ENCODE measurements around the gene CALB2. TPM values are rescaled to one million over a fixed set of nuclear protein-coding genes. Genes with fewer than 3 reads are reported as not detected.

CALB2 gene
- total RNA-seq, 1 experiment from 2014 or later, result 0.85 TPM

GRCh38 chr16:71365021-71365420, 6.5 kb downstream of the CALB2 start:
- Histone ChIP-seq H3K23me2 (ENCODE audit: insufficient read length, low read depth, low read length, poor library complexity, severe bottlenecking) (no peaks in the 10 kb centered on the region), H4K91ac (ENCODE audit: insufficient read length, low read depth, low read length) (no peak overlapping the region), H3K4ac (ENCODE audit: low read depth, low read length) (no peak overlapping the region)

More at GRCh38 chr16:71365021-71365420, 6.5 kb downstream of the CALB2 start:
- no peaks in the 10 kb centered on the region for H3K79me2 ChIP-seq (ENCODE audit: insufficient read depth, low read length)
- Mint-ChIP-seq H3K4me3 (no peak overlapping the region), H3K27me3 (ENCODE audit: low read depth) (peaks cover 17% of the 10 kb centered on the region), H3K27ac (no peak overlapping the region), H3K9me3 (no peaks in the 10 kb centered on the region; a peak in 1 of 5 replicates), H3K4me1 (peaks cover 0 to 11% of the 10 kb centered on the region in 2 experiments; a peak in 3 of 4 replicates), H3K36me3 (ENCODE audit: insufficient read depth in 1 of 3, low read depth in 3 of 3) (no peaks in the 10 kb centered on the region)
- no peak overlapping the region for H3K14ac ChIP-seq (ENCODE audit: insufficient read depth, low read length)
- no peak overlapping the region for H2BK20ac ChIP-seq (ENCODE audit: low read depth, low read length, poor library complexity, severe bottlenecking)
- no peak overlapping the region for H2AFZ ChIP-seq (ENCODE audit: low read length)
- no peaks in the 10 kb centered on the region for H3K79me1 ChIP-seq (ENCODE audit: insufficient read depth, low read depth, low read length, poor library complexity, severe bottlenecking)
- H3T11ph ChIP-seq (ENCODE audit: low read length), result no peak overlapping the region
- no peak overlapping the region for H3K23ac ChIP-seq (ENCODE audit: insufficient read length, low read depth, low read length)
- H3K4me1 ChIP-seq (ENCODE audit: insufficient read depth, low read length), result no peaks in the 10 kb centered on the region
- H2BK5ac ChIP-seq (ENCODE audit: insufficient read length, low read length), result no peak overlapping the region
- no CpG with 5 or more reads among the region's 10 CpGs for WGBS (ENCODE audit: extremely low coverage, insufficient read length, low lambda C conversion rate)
- no peak overlapping the region for H4K8ac ChIP-seq (replicated peaks; ENCODE audit: insufficient read length, low read depth, low read length)
- no peak overlapping the region for H2BK12ac ChIP-seq (ENCODE audit: insufficient read length, low read depth, low read length)
- DNase-seq, result no peak
- H3K9me3 ChIP-seq (ENCODE audit: control insufficient read depth, low read depth, low read length), result no peaks in the 10 kb centered on the region
- no peak overlapping the region for H2BK120ac ChIP-seq (ENCODE audit: low read depth, low read length, poor library complexity, severe bottlenecking)
- H3K27ac ChIP-seq (ENCODE audit: insufficient read length, low read depth, low read length), result no peak overlapping the region
- H2AK5ac ChIP-seq (ENCODE audit: insufficient read length, low read length), result no peak overlapping the region
- no peak overlapping the region for H3K18ac ChIP-seq (ENCODE audit: insufficient read length, low read depth, low read length)
- TF ChIP-seq, protein P1, sequence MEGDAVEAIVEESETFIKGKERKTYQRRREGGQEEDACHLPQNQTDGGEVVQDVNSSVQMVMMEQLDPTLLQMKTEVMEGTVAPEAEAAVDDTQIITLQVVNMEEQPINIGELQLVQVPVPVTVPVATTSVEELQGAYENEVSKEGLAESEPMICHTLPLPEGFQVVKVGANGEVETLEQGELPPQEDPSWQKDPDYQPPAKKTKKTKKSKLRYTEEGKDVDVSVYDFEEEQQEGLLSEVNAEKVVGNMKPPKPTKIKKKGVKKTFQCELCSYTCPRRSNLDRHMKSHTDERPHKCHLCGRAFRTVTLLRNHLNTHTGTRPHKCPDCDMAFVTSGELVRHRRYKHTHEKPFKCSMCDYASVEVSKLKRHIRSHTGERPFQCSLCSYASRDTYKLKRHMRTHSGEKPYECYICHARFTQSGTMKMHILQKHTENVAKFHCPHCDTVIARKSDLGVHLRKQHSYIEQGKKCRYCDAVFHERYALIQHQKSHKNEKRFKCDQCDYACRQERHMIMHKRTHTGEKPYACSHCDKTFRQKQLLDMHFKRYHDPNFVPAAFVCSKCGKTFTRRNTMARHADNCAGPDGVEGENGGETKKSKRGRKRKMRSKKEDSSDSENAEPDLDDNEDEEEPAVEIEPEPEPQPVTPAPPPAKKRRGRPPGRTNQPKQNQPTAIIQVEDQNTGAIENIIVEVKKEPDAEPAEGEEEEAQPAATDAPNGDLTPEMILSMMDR (conservative IDR thresholded peaks at IDR 0.05), result no peak
- H4K5ac ChIP-seq (ENCODE audit: insufficient read length, low read depth, low read length), result no peak overlapping the region
- H3K4me2 ChIP-seq (ENCODE audit: insufficient read depth, insufficient read length, low read length), result no peak overlapping the region
- no peaks in the 10 kb centered on the region for H4K20me1 ChIP-seq (ENCODE audit: control insufficient read depth, insufficient read depth, insufficient read length)
- no peak overlapping the region for H3K56ac ChIP-seq (ENCODE audit: insufficient read length, low read depth, low read length)
- no peak overlapping the region for H2BK15ac ChIP-seq (ENCODE audit: low read depth, low read length)
- H3K9ac ChIP-seq (ENCODE audit: extremely low read depth, insufficient read length, low read length), result no peak overlapping the region
- no peaks in the 10 kb centered on the region for H3K27me3 ChIP-seq (ENCODE audit: insufficient read depth, low read length)
